ENCODE measurements around the gene FNTB. TPM values are rescaled to one million over a fixed set of nuclear protein-coding genes. Genes with fewer than 3 reads are reported as not detected.

The FNTB gene
- total RNA-seq, 4 donors from 2014 or later, result 40.6 to 44.6 (median 43.2) TPM

GRCh38 chr14:65053466-65053865 lies 66.8 kb downstream of the FNTB start:
- Histone ChIP-seq H3K4me1 (no peaks in the 10 kb centered on the region), H3K27me3 (no peaks in the 10 kb centered on the region), H3K27ac (no peak overlapping the region), H3K36me3 (peaks cover 22% of the 10 kb centered on the region), H3K9me3 (no peaks in the 10 kb centered on the region), H3K4me3 (no peak overlapping the region)
- peak in 1 of 2 donors; percentile 18 for DNase-seq (ENCODE audit: low spot score in 2 of 2)
- 84% methylated on average over 3 of the region's 3 CpGs for WGBS
- TF ChIP-seq POLR2AphosphoS5 (IDR thresholded peaks at IDR 0.05) (no peak), CTCF (IDR thresholded peaks at IDR 0.05) (no peak), POLR2A (IDR thresholded peaks at IDR 0.05) (no peak), EP300 (IDR thresholded peaks at IDR 0.05) (no peak)

GRCh38 chr14:65054471-65055085 lies 67.9 kb downstream of the FNTB start:
- H3K36me3 ChIP-seq, result peaks cover 25% of the 10 kb centered on the region
- DNase-seq (ENCODE audit: low spot score in 2 of 2), result peak in 1 of 2 donors; percentile 75
- H3K4me1 ChIP-seq, result no peaks in the 10 kb centered on the region
- H3K27ac ChIP-seq, result no peak overlapping the region
- WGBS, result 92% methylated on average over 23 of the region's 23 CpGs
- no peaks in the 10 kb centered on the region for H3K9me3 ChIP-seq
- H3K4me3 ChIP-seq, result no peak overlapping the region
- H3K27me3 ChIP-seq, result no peaks in the 10 kb centered on the region
- TF ChIP-seq POLR2A (IDR thresholded peaks at IDR 0.05) (no peak), EP300 (IDR thresholded peaks at IDR 0.05) (no peak), CTCF (IDR thresholded peaks at IDR 0.05) (no peak), POLR2AphosphoS5 (IDR thresholded peaks at IDR 0.05) (no peak)

GRCh38 chr14:65057695-65058094 lies 71.0 kb downstream of the FNTB start:
- no peak overlapping the region for H3K4me3 ChIP-seq
- H3K36me3 ChIP-seq, result peaks cover 45% of the 10 kb centered on the region
- no peaks in the 10 kb centered on the region for H3K9me3 ChIP-seq
- H3K27me3 ChIP-seq, result no peaks in the 10 kb centered on the region
- H3K4me1 ChIP-seq, result no peaks in the 10 kb centered on the region
- no peak for DNase-seq (ENCODE audit: low spot score in 2 of 2)
- H3K27ac ChIP-seq, result no peak overlapping the region
- TF ChIP-seq EP300 (IDR thresholded peaks at IDR 0.05), result no peak
- no peak for TF ChIP-seq POLR2A (IDR thresholded peaks at IDR 0.05)
- no peak for TF ChIP-seq POLR2AphosphoS5 (IDR thresholded peaks at IDR 0.05)
- no peak for TF ChIP-seq CTCF (IDR thresholded peaks at IDR 0.05)

- DNase-seq (ENCODE audit: low spot score in 2 of 2), result no peak
- WGBS, result 87% methylated on average over 16 of the region's 16 CpGs
- no peaks in the 10 kb centered on the region for H3K27me3 ChIP-seq
- H3K27ac ChIP-seq, result no peak overlapping the region
- TF ChIP-seq POLR2AphosphoS5 (IDR thresholded peaks at IDR 0.05), result no peak
- TF ChIP-seq EP300 (IDR thresholded peaks at IDR 0.05), result no peak
- H3K4me3 ChIP-seq, result no peak overlapping the region
- peaks cover 44% of the 10 kb centered on the region for H3K36me3 ChIP-seq
- no peaks in the 10 kb centered on the region for H3K9me3 ChIP-seq
- peaks cover 11% of the 10 kb centered on the region for H3K4me1 ChIP-seq
Measured at GRCh38 chr14:65062096-65063075, 75.7 kb downstream of the FNTB start.

- peak overlapping the region; percentile 79 for H3K27ac ChIP-seq
- 75% methylated on average over 4 of the region's 7 CpGs for WGBS
- no peaks in the 10 kb centered on the region for H3K9me3 ChIP-seq
- no peaks in the 10 kb centered on the region for H3K27me3 ChIP-seq
- DNase-seq (ENCODE audit: low spot score in 2 of 2), result no peak
- TF ChIP-seq POLR2A (IDR thresholded peaks at IDR 0.05), result no peak
- TF ChIP-seq EP300 (IDR thresholded peaks at IDR 0.05), result no peak
- TF ChIP-seq POLR2AphosphoS5 (IDR thresholded peaks at IDR 0.05), result peak in 2 of 3 donors; percentile 23 to 40
- H3K36me3 ChIP-seq, result peaks cover 41% of the 10 kb centered on the region
- peaks cover 31% of the 10 kb centered on the region for H3K4me1 ChIP-seq
- no peak overlapping the region for H3K4me3 ChIP-seq
Measured at GRCh38 chr14:65065719-65066118, 79.0 kb downstream of the FNTB start.

GRCh38 chr14:65069874-65070413 lies 83.2 kb downstream of the FNTB start:
- Histone ChIP-seq H3K27ac (peak overlapping the region; percentile 73), H3K27me3 (no peaks in the 10 kb centered on the region), H3K36me3 (peaks cover under 1% of the 10 kb centered on the region), H3K4me3 (no peak overlapping the region), H3K4me1 (peaks cover 73% of the 10 kb centered on the region), H3K9me3 (no peaks in the 10 kb centered on the region)
- DNase-seq (ENCODE audit: low spot score in 2 of 2), result no peak
- no peak for TF ChIP-seq POLR2AphosphoS5 (IDR thresholded peaks at IDR 0.05)
- no peak for TF ChIP-seq POLR2A (IDR thresholded peaks at IDR 0.05)
- TF ChIP-seq CTCF (IDR thresholded peaks at IDR 0.05), result no peak
- TF ChIP-seq EP300 (IDR thresholded peaks at IDR 0.05), result no peak
- 79% methylated on average over 5 of the region's 5 CpGs for WGBS

Data from suprapubic skin (tissue), 4 donors.